K562 (cell line): ENCODE data around the gene SRP9. TPM values are rescaled to one million over a fixed set of nuclear protein-coding genes. Genes with fewer than 3 reads are reported as not detected.

Experiments
- CREB1 ChIP-seq, 2 experiments: sonication (generic) in 1 of 2; formaldehyde crosslinking in 1 of 2; IDR thresholded peaks; 2 replicates each; pipeline versions ENCODE4 v1.6.1 to v1.8.0; 2012 to 2022; ENCODE audit warnings: inconsistent platforms in 1 of 2, mild to moderate bottlenecking in 1 of 2, missing genetic modification reagents in 1 of 2, moderate library complexity in 1 of 2
- EP400 ChIP-seq: fragments of 450-650 bp; IDR thresholded peaks from 2 replicates; pipeline ENCODE4 v1.6.1; 2017; ENCODE audit warnings: antibody characterized with exemption, mild to moderate bottlenecking, moderate library complexity
- ETV1 ChIP-seq: fragments of 450-650 bp; conservative IDR thresholded peaks from 2 replicates; pipeline ENCODE4 v1.6.1; 2016; ENCODE audit warnings: missing genetic modification characterization, control low read depth, low read depth, missing compliant biosample characterization
- ETV5 ChIP-seq: sonication (generic); formaldehyde crosslinking; IDR thresholded peaks from 2 replicates; pipeline ENCODE4 v1.4.0; 2020; ENCODE audit warnings: low read depth, mild to moderate bottlenecking, missing genetic modification reagents
- FUS ChIP-seq: fragments of 200-400 bp; formaldehyde crosslinking; optimal IDR thresholded peaks from 2 replicates; pipeline ENCODE3; 2017; ENCODE audit warnings: low read depth, low read length
- HNRNPK ChIP-seq: fragments of 200-400 bp; formaldehyde crosslinking; IDR thresholded peaks from one replicate; pipeline ENCODE4 v1.6.1; 2018; ENCODE audit warnings: mild to moderate bottlenecking, low read depth, low read length; ENCODE audit not compliant: poor library complexity, severe bottlenecking
- MTA3 ChIP-seq: fragments of 450-650 bp; formaldehyde crosslinking; IDR thresholded peaks from 2 replicates; pipeline ENCODE4 v1.6.1; 2017; ENCODE audit warnings: mild to moderate bottlenecking, borderline replicate concordance
- PHF8 ChIP-seq: fragments of 200-600 bp; sonication (generic); IDR thresholded peaks from 2 replicates; pipeline ENCODE4 v1.6.1; 2012; ENCODE audit warnings: mixed run types, mild to moderate bottlenecking, inconsistent platforms, low read length, moderate library complexity, borderline replicate concordance
- PRPF4 ChIP-seq: fragments of 200-400 bp; formaldehyde crosslinking; IDR thresholded peaks from one replicate; pipeline ENCODE4 v1.6.1; 2017; ENCODE audit warnings: low read length, low read depth, mild to moderate bottlenecking; ENCODE audit not compliant: insufficient read depth, poor library complexity, severe bottlenecking
- RBFOX2 ChIP-seq: fragments of 200-400 bp; formaldehyde crosslinking; IDR thresholded peaks from 2 replicates; pipeline ENCODE4 v1.6.1; 2017; ENCODE audit warnings: low read depth, mild to moderate bottlenecking, low read length, moderate library complexity
- SIX5 ChIP-seq, 2 experiments: IDR thresholded peaks; 2 replicates each; pipeline ENCODE4 v1.6.1; 2011; ENCODE audit warnings: low read length in 2 of 2, borderline replicate concordance in 1 of 2, low read depth in 1 of 2, mild to moderate bottlenecking in 1 of 2, moderate library complexity in 1 of 2; ENCODE audit not compliant: insufficient read depth in 1 of 2
- XRCC5 ChIP-seq: fragments of 200-400 bp; formaldehyde crosslinking; IDR thresholded peaks from 2 replicates; pipeline ENCODE4 v1.6.1; 2017; ENCODE audit warnings: low read depth, mild to moderate bottlenecking, low read length
- ZBTB7A ChIP-seq: IDR thresholded peaks from 2 replicates; pipeline ENCODE4 v1.6.1; 2011; ENCODE audit warnings: low read depth, mild to moderate bottlenecking, low read length, moderate library complexity, borderline replicate concordance; ENCODE audit not compliant: control insufficient read depth
- ZNF766 ChIP-seq: fragments of 200-800 bp; sonication (Bioruptor generic); conservative IDR thresholded peaks from 2 replicates; pipeline ENCODE4 v1.6.1; 2016; ENCODE audit warnings: missing genetic modification characterization, missing compliant biosample characterization
- ZSCAN29 ChIP-seq: fragments of 450-650 bp; IDR thresholded peaks from 2 replicates; pipeline ENCODE4 v1.6.1; 2017
- ZZZ3 ChIP-seq: fragments of 450-650 bp; IDR thresholded peaks from 2 replicates; pipeline ENCODE4 v1.6.1; 2016; ENCODE audit warnings: antibody characterized with exemption, mild to moderate bottlenecking, moderate library complexity
- polyA plus RNA-seq, 8 experiments: library from polyadenylated mRNA; depleted of rRNA in 4 of 8; stranded (reverse) in 5 of 8; unstranded in 3 of 8; fragments of >200 nt; fragmentation: Nextera tagmentation in 2 of 8; fragmentation: Illumina TruSeq in 1 of 8; extraction: Ambion mirVana in 2 of 8; extraction: Trizol in 1 of 8; gene quantifications; 2 replicates each; pipeline versions ENCODE4 v1.2.1 to v1.2.3, GENCODE V29; 2011 to 2014; ENCODE audit warnings: inconsistent platforms in 1 of 8, missing spikeins in 1 of 8
- total RNA-seq, 7 experiments: library from RNA; depleted of rRNA in 6 of 7; stranded (reverse); fragments of >200 nt in 6 of 7; fragmentation: Illumina TruSeq in 2 of 7; extraction: Trizol in 2 of 7; gene quantifications; 2 replicates each; pipeline versions ENCODE4 v1.2.1 to v1.2.3, GENCODE V29; 2011 to 2021; ENCODE audit warnings: low replicate concordance in 1 of 7
- TF ChIP-seq, protein P1 (sequence below), 3 experiments: fragments of 200-800 bp in 1 of 3; fragments of 250-450 bp in 1 of 3; fragments of 450-650 bp in 1 of 3; sonication (Bioruptor Pico) in 1 of 3; sonication (Bioruptor generic) in 1 of 3; formaldehyde crosslinking in 1 of 3; IDR thresholded peaks; 2 replicates each; pipeline versions ENCODE4 v1.6.1 to v1.8.0; 2016 to 2022; ENCODE audit warnings: mild to moderate bottlenecking in 2 of 3, missing genetic modification characterization in 2 of 3, missing compliant biosample characterization in 1 of 3, moderate library complexity in 1 of 3
- TF ChIP-seq, protein P2 (sequence below): fragments of 250-450 bp; sonication (Bioruptor Pico); IDR thresholded peaks from 2 replicates; pipeline ENCODE4 v1.4.0; 2020; ENCODE audit warnings: mild to moderate bottlenecking, moderate library complexity

The SRP9 gene
- total and polyA plus RNA-seq, 9 of the 15 experiments (the other 6 are each of a cell fraction or from before 2014, with no cell fraction given), result 273 to 1,892 (median 668) TPM

DNA sequence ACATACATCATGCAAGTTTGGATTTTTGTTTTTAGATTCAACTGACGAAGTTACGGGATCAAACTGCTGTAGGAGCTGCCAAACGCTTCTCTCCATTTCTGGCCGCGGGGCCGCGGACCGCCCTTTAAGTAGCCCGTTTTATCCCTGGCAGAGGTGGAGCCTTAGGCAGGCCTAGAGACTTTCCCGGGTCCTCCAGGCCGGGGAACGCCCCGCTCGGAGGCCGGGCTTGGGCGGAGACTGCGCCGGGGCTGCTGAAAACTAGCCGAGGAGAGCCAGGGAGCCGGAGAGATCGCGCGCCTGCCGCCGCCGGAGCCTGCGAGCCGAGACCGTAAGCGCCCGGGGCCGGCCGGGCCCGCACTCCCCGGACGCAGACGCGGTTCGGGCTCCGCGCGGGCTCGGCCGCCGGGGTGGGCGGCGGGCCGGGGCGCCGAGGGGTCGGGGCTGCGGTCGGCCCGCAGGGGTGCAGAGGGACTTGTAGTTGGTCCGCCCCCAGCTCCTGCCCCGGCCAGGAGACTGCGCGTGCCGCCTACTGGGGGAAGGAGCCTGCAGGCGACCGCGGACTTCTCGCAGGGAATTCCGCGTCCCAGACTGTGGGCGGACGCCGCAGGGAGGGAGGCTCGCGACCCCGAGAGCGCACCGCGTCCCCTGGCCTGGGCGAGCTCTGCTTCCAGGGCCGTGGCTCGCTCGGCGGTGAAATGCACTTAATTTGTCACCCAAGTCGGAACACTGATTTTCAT, 32.4 kb downstream of the SRP9 start, which contains the start of gene EPHX1 (continued):
- TF ChIP-seq, protein P1, sequence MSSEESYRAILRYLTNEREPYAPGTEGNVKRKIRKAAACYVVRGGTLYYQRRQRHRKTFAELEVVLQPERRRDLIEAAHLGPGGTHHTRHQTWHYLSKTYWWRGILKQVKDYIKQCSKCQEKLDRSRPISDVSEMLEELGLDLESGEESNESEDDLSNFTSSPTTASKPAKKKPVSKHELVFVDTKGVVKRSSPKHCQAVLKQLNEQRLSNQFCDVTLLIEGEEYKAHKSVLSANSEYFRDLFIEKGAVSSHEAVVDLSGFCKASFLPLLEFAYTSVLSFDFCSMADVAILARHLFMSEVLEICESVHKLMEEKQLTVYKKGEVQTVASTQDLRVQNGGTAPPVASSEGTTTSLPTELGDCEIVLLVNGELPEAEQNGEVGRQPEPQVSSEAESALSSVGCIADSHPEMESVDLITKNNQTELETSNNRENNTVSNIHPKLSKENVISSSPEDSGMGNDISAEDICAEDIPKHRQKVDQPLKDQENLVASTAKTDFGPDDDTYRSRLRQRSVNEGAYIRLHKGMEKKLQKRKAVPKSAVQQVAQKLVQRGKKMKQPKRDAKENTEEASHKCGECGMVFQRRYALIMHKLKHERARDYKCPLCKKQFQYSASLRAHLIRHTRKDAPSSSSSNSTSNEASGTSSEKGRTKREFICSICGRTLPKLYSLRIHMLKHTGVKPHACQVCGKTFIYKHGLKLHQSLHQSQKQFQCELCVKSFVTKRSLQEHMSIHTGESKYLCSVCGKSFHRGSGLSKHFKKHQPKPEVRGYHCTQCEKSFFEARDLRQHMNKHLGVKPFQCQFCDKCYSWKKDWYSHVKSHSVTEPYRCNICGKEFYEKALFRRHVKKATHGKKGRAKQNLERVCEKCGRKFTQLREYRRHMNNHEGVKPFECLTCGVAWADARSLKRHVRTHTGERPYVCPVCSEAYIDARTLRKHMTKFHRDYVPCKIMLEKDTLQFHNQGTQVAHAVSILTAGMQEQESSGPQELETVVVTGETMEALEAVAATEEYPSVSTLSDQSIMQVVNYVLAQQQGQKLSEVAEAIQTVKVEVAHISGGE (CRISPR knock-in tag; IDR thresholded peaks at IDR 0.05), result 0 out of 6 replicates have a peak, but pooled peaks of 1 of the 3 experiments have one; percentile 18
- TF ChIP-seq ETV1 (tag) (no peak), ZZZ3 (no peak), ZBTB7A (peak; percentile 90; the same call in 1 of the 2 replicates), XRCC5 (no peak), RBFOX2 (peak; percentile 81), PRPF4 (no peak), MTA3 (no peak), FUS (no peak), HNRNPK (no peak), PHF8 (peak; percentile 69; the same call in 1 of the 2 replicates), SIX5 (IDR thresholded peaks at IDR 0.05; ENCODE audit: borderline replicate concordance in 1 of 2, insufficient read depth in 1 of 2, low read depth in 1 of 2, low read length in 2 of 2) (no peak), ETV5 (CRISPR knock-in tag) (no peak), CREB1 (IDR thresholded peaks at IDR 0.05) (no peak), CREB1 (CRISPR knock-in tag; IDR thresholded peaks at IDR 0.05) (no peak), ZSCAN29 (no peak), EP400 (no peak), ZNF766 (CRISPR knock-in tag) (peak; percentile 24; the same call in 1 of the 2 replicates)
- TF ChIP-seq, protein P2, sequence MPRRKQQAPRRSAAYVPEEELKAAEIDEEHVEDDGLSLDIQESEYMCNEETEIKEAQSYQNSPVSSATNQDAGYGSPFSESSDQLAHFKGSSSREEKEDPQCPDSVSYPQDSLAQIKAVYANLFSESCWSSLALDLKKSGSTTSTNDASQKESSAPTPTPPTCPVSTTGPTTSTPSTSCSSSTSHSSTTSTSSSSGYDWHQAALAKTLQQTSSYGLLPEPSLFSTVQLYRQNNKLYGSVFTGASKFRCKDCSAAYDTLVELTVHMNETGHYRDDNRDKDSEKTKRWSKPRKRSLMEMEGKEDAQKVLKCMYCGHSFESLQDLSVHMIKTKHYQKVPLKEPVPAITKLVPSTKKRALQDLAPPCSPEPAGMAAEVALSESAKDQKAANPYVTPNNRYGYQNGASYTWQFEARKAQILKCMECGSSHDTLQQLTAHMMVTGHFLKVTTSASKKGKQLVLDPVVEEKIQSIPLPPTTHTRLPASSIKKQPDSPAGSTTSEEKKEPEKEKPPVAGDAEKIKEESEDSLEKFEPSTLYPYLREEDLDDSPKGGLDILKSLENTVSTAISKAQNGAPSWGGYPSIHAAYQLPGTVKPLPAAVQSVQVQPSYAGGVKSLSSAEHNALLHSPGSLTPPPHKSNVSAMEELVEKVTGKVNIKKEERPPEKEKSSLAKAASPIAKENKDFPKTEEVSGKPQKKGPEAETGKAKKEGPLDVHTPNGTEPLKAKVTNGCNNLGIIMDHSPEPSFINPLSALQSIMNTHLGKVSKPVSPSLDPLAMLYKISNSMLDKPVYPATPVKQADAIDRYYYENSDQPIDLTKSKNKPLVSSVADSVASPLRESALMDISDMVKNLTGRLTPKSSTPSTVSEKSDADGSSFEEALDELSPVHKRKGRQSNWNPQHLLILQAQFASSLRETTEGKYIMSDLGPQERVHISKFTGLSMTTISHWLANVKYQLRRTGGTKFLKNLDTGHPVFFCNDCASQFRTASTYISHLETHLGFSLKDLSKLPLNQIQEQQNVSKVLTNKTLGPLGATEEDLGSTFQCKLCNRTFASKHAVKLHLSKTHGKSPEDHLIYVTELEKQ (CRISPR knock-in tag), result no peak
